ENCODE data around the gene LAMB3.

GRCh38 chr1:209657918-209658317 is 5.7 kb upstream of the LAMB3 start:
- TF ChIP-seq CTCF (IDR thresholded peaks at IDR 0.05 in 8 of 11, conservative IDR thresholded peaks at IDR 0.05 in 3 of 11): no peak
- no peak for TF ChIP-seq POLR2AphosphoS5 (IDR thresholded peaks at IDR 0.05)

Data from spleen (tissue), 7 donors.